HG03378 (cell line): ENCODE measurements around the gene GANAB.

Source experiments
- ATAC-seq: cut with Tn5 transposase; IDR thresholded peaks from one replicate; pipeline ENCODE4 v1.9.1; 2021; ENCODE audit warnings: mild to moderate bottlenecking, moderate library complexity; ENCODE audit not compliant: unreplicated experiment

Gene GANAB

GRCh38 chr11:62577046-62577714, 69.2 kb downstream of the GANAB start:
- ATAC-seq = no peak

DNA sequence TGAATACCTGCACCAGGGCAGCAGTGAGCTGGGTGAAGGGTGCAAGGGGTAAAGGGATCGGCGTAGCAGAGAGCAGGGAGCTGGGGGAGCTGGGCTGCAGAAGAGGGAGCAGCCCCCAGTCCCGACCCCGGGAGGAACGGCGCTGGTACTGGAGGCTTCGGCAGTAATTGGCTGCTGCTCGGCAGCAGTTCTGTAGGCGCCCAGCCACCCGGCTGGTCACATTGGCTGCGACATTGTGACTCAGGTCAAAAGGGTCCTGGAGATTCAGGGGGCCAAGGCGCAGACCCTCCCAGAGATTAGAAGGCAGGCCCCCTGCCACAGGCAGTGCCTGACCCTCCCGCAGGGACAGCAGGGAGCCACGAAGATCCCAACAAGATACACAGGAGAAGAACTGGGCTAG, 70.6 kb downstream of the GANAB start:
- no peak for ATAC-seq

DNA sequence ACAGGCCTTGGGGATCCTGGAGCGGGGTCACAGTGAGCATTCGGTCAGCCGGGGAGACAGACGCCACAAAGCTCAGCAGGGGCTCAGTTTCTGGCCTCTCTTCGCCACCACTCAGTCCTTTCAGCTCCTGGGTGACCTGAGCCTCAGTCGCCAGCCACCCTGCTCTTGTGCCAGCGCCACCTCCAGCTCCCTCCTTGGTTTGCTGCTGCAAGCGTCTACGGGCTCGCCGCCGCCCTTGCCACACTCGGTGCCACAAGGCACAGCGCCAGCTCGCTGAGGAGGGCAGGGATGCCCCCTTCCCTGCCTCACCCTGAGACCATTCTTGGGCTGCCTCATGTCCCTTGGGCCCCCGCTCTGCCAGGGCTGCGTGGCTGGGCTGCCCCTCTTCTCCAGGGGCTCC, 71.3 kb downstream of the GANAB start:
- ATAC-seq = no peak
